B cell (primary cell): ENCODE results near the gene ISL2. TPM values are rescaled to one million over a fixed set of nuclear protein-coding genes. Genes with fewer than 3 reads are reported as not detected.

ENCODE experiments used
- ATAC-seq: fragments of 200-7000 bp; cut with Tn5 transposase; one replicate; pipeline ENCODE4 v1.10.0; 2021; ENCODE audit warnings: low read depth, mild to moderate bottlenecking, moderate number of reproducible peaks, moderate library complexity
- CTCF ChIA-PET: fragments of 350-600 bp; sonication (Branson Sonifier 250); formaldehyde crosslinking; loops from one replicate; lab custom pipeline; 2021; ENCODE audit warnings: antibody characterized with exemption, inconsistent platforms; lab: Charles Lee
- POLR2A ChIA-PET: fragments of 350-600 bp; sonication (Branson Sonifier 250); formaldehyde crosslinking; loops from one replicate; lab custom pipeline; 2021; ENCODE audit warnings: antibody characterized with exemption; lab: Charles Lee
- DNase-seq: peaks from one replicate; pipeline ENCODE4 v3.0.0; 2013
- H2AFZ ChIP-seq: 2 replicates; pipeline ENCODE4 v1.6.1; 2012; ENCODE audit warnings: mild to moderate bottlenecking, low read depth, low read length; ENCODE audit not compliant: insufficient read depth, poor library complexity, severe bottlenecking
- H3K27ac ChIP-seq, 2 donors: 1 replicate in 1 of 2; 2 replicates in 1 of 2; pipeline ENCODE4 v1.5.1; 2012 to 2013; ENCODE audit warnings: low read length in 2 of 2, mild to moderate bottlenecking in 2 of 2, moderate library complexity in 1 of 2
- H3K27me3 ChIP-seq, 4 experiments: fragments of 200-600 bp in 1 of 4; sonication (generic) in 1 of 4; replicated peaks in 1 of 4; 1 replicate in 2 of 4; 2 replicates in 2 of 4; pipeline versions ENCODE4 v1.6.1 to v1.7.0; 2013 to 2016; ENCODE audit warnings: low read length in 3 of 4, mild to moderate bottlenecking in 2 of 4, mixed read lengths in 1 of 4, moderate library complexity in 1 of 4; ENCODE audit not compliant: insufficient read depth in 4 of 4, control insufficient read depth in 3 of 4; ENCODE audit errors: control extremely low read depth in 1 of 4
- H3K36me3 ChIP-seq, 2 experiments: replicated peaks in 1 of 2; 1 replicate in 1 of 2; 2 replicates in 1 of 2; pipeline versions ENCODE4 v1.6.1 to v1.7.1; 2013; ENCODE audit warnings: low read length in 1 of 2; ENCODE audit not compliant: insufficient read depth in 2 of 2, control insufficient read depth in 1 of 2; ENCODE audit errors: control extremely low read depth in 1 of 2, extremely low read depth in 1 of 2
- H3K4me1 ChIP-seq, 2 donors: fragments of 200-600 bp in 1 of 2; sonication (generic) in 1 of 2; 1 replicate in 1 of 2; 2 replicates in 1 of 2; pipeline versions ENCODE4 v1.5.1 to v1.6.1; 2013 to 2017; ENCODE audit warnings: low read length in 2 of 2; ENCODE audit not compliant: control insufficient read depth in 2 of 2, insufficient read depth in 2 of 2
- H3K4me2 ChIP-seq: replicated peaks from 2 replicates; pipeline ENCODE3; 2012; ENCODE audit warnings: mild to moderate bottlenecking, low read depth, low read length; ENCODE audit not compliant: poor library complexity, severe bottlenecking
- H3K4me3 ChIP-seq, 5 experiments: fragments of 200-600 bp in 1 of 5; sonication (generic) in 1 of 5; 1 replicate in 3 of 5; 2 replicates in 2 of 5; pipeline versions ENCODE4 v1.5.1 to v1.7.0; 2011 to 2016; ENCODE audit warnings: low read length in 4 of 5, mild to moderate bottlenecking in 4 of 5, low read depth in 2 of 5, control low read depth in 1 of 5, moderate library complexity in 1 of 5; ENCODE audit not compliant: insufficient read depth in 1 of 5; ENCODE audit errors: control extremely low read depth in 1 of 5, extremely low read depth in 1 of 5
- H3K79me2 ChIP-seq: fragments of 200-600 bp; sonication (generic); one replicate; pipeline ENCODE4 v1.6.0; 2016; ENCODE audit warnings: low read length; ENCODE audit not compliant: control insufficient read depth, insufficient read depth
- H3K9ac ChIP-seq: fragments of 200-600 bp; sonication (generic); 2 replicates; pipeline ENCODE4 v1.6.1; 2017; ENCODE audit warnings: mild to moderate bottlenecking, low read length, moderate library complexity
- H3K9me3 ChIP-seq, 3 donors: one replicate each; pipeline versions ENCODE4 v1.6.1 to v1.7.1; 2013; ENCODE audit warnings: low read length in 2 of 3; ENCODE audit not compliant: control insufficient read depth in 2 of 3, insufficient read depth in 1 of 3; ENCODE audit errors: control extremely low read depth in 1 of 3
- H4K20me1 ChIP-seq: 2 replicates; pipeline ENCODE4 v1.6.0; 2012; ENCODE audit warnings: mild to moderate bottlenecking, low read length; ENCODE audit not compliant: insufficient read depth, control insufficient read depth, poor library complexity, severe bottlenecking
- H3K27ac Mint-ChIP-seq: one replicate; pipeline ENCODE4 v1.8.0; 2021; ENCODE audit warnings: mixed read lengths
- H3K27me3 Mint-ChIP-seq: one replicate; pipeline ENCODE4 v1.8.0; 2021; ENCODE audit warnings: mixed read lengths
- H3K4me1 Mint-ChIP-seq: one replicate; pipeline ENCODE4 v1.8.0; 2021; ENCODE audit warnings: mixed read lengths
- H3K4me3 Mint-ChIP-seq: one replicate; pipeline ENCODE4 v1.8.0; 2021; ENCODE audit warnings: mixed read lengths
- H3K9me3 Mint-ChIP-seq: one replicate; pipeline ENCODE4 v1.8.0; 2022; ENCODE audit warnings: mixed read lengths; ENCODE audit not compliant: insufficient read depth
- CTCF ChIP-seq: fragments of 200-600 bp; IDR thresholded peaks from one replicate; pipeline ENCODE4 v1.8.0; 2022; ENCODE audit warnings: antibody characterized with exemption, mild to moderate bottlenecking
- EZH2 ChIP-seq: IDR thresholded peaks from 2 replicates; pipeline ENCODE4 v1.6.1; 2012; ENCODE audit warnings: borderline replicate concordance, low read depth, mild to moderate bottlenecking, moderate library complexity, low read length; ENCODE audit not compliant: insufficient read depth, poor library complexity, severe bottlenecking
- WGBS: methylation state at CpG from one replicate; pipeline ENCODE4 v1.1.5; 2013; ENCODE audit warnings: missing lambda C conversion rate; ENCODE audit not compliant: insufficient coverage; 5-methylcytosine and 5-hydroxymethylcytosine counted together
- intact Hi-C: fragments of 100-400 bp; cut with micrococcal nuclease; formaldehyde crosslinking; loops from one replicate; pipeline ENCODE4 v1.10.0; 2022
- polyA plus RNA-seq: library from polyadenylated mRNA; depleted of rRNA; stranded (reverse); fragments of >200 nt; gene quantifications from 2 replicates; pipeline ENCODE4 v1.2.3, GENCODE V29; 2012
- total RNA-seq, 2 donors: library from RNA; stranded (reverse); fragments of 120-200 nt in 1 of 2; gene quantifications; 1 replicate in 1 of 2; 2 replicates in 1 of 2; pipeline versions ENCODE4 v1.2.3 to v1.2.4, GENCODE V29; 2013 to 2022

Gene ISL2
- total and polyA plus RNA-seq, 2 donors (not counting 1 experiment from before 2014, with no cell fraction given) = 0.59 to 1.8 TPM

GRCh38 chr15:76341366-76342057 lies 4.9 kb downstream of the ISL2 start:
- intact Hi-C loops = no loop called here
- Histone ChIP-seq H2AFZ (no peak overlapping the region), H3K27me3 (peaks cover 6 to 93% (median 78%) of the 10 kb centered on the region in 4 experiments), H3K9ac (peak overlapping the region; percentile 7), H3K27ac (no peak overlapping the region), H3K79me2 (no peaks in the 10 kb centered on the region), H3K4me3 (peak overlapping the region in 4 of 5 experiments; percentile 15 to 54 (median 50)), H3K36me3 (no peaks in the 10 kb centered on the region), H3K9me3 (peaks cover 3 to 69% (median 10%) of the 10 kb centered on the region in 3 donors), H3K4me2 (peak overlapping the region; percentile 96), H4K20me1 (peaks cover 41% of the 10 kb centered on the region), H3K4me1 (peaks cover 78 to 89% of the 10 kb centered on the region in 2 donors)
- ATAC-seq (no peak), DNase-seq (peak; percentile 67)
- WGBS = 4% methylated on average over 36 of the region's 42 CpGs
- H3K9me3 Mint-ChIP-seq = no peaks in the 10 kb centered on the region
- CTCF ChIA-PET = interaction anchor here (1.2 kb wide), 1 partner anchor 106 kb away, joined by 4 read pairs; no protein-coding TSS in a partner anchor
- H3K4me3 Mint-ChIP-seq = peak overlapping the region; percentile 90
- TF ChIP-seq CTCF (no peak), EZH2 (peak; percentile 96)
- POLR2A ChIA-PET = no interaction called here
- H3K27me3 Mint-ChIP-seq = peaks cover 73% of the 10 kb centered on the region
- H3K27ac Mint-ChIP-seq = peak overlapping the region; percentile 64
- peaks cover 58% of the 10 kb centered on the region for H3K4me1 Mint-ChIP-seq

- peaks cover 56% of the 10 kb centered on the region for H3K4me1 Mint-ChIP-seq
- DNase-seq = no peak
- intact Hi-C loops = no loop called here
- H3K27me3 ChIP-seq = peaks cover 6 to 93% (median 75%) of the 10 kb centered on the region in 4 experiments
- POLR2A ChIA-PET = no interaction called here
- peak overlapping the region; percentile 64 for H3K27ac Mint-ChIP-seq
- H3K36me3 ChIP-seq = no peaks in the 10 kb centered on the region
- H2AFZ ChIP-seq = no peak overlapping the region
- peaks cover 68% of the 10 kb centered on the region for H3K27me3 Mint-ChIP-seq
- peaks cover 78 to 89% of the 10 kb centered on the region in 2 donors for H3K4me1 ChIP-seq
- no peaks in the 10 kb centered on the region for H3K9me3 Mint-ChIP-seq
- peak overlapping the region; percentile 96 for H3K4me2 ChIP-seq
- H3K4me3 ChIP-seq = peak overlapping the region in 1 of 5 experiments; percentile 15
- H3K27ac ChIP-seq = no peak overlapping the region
- H3K4me3 Mint-ChIP-seq = peak overlapping the region; percentile 83
- H3K9ac ChIP-seq = peak overlapping the region; percentile 7
- 6% methylated on average over 13 of the region's 20 CpGs for WGBS
- peaks cover 3 to 69% (median 10%) of the 10 kb centered on the region in 3 donors for H3K9me3 ChIP-seq
- CTCF ChIA-PET = interaction anchor here (1.2 kb wide), 1 partner anchor 107 kb away, joined by 4 read pairs; no protein-coding TSS in a partner anchor
- ATAC-seq = no peak
- TF ChIP-seq EZH2 = peak; percentile 8
- no peak for TF ChIP-seq CTCF
- H3K79me2 ChIP-seq = no peaks in the 10 kb centered on the region
- peaks cover 41% of the 10 kb centered on the region for H4K20me1 ChIP-seq
Observed at GRCh38 chr15:76342058-76342381, 5.4 kb downstream of the ISL2 start.
